ENCODE results near the gene LRP1B. TPM values are rescaled to one million over a fixed set of nuclear protein-coding genes. Genes with fewer than 3 reads are reported as not detected.

LRP1B gene
- total RNA-seq: 71.4 TPM

DNA sequence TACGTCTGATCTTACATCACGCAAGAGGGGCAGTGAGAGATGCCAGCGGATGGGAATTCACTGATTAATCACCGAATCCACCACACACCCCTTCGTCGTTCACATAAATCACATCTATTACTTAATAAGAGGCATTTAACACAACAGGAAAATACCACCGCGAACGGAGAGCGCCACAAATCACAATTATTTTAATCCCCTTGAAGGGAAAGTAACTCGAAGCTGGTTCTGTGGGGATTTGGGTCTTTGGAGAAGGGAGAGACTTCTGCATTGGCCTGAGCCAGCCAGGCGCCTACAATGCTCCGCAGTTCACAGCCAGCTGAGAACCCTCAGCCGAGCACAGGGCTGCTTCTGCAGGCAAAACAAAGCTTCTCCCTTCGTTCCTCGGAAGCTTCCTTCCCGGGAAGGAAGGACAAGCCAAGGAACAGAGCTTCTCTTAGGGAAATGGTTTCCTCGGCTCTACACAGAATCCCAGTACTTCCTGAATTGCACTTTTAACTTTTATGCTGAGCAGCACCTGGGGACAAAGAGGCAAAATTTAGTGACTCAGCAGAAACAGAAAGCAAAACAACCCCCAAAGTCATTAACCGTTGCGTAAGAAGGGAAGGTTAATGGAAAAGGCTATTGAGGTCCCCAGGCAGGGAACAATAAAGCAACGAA lies at the start of gene LRP1B:
Gene LRP1B (minus strand): TSS at position 7 of the 660 bp plus-strand sequence. CDS start 287 bp downstream, outside the sequence.
- DNase-seq: peak; percentile 66

DNA sequence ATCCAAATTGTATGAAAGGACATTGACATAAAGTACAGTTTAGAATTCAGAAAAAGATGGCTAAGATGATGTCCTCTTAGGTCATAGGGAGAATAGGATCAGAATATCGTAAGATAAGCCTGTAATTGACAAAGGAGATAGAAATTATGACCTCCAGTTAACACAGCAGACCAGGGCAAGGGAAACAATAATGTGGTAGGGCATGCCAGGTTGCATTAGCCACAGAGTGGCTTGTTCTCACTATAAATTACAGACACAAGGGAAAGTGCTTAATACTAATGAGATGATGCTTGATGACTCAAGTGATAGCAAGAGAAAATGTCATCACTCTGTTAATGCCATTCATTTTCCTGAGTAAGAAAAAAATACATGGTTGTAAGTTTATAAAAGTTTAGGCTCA lies 48.9 kb upstream of the LRP1B start:
- DNase-seq: no peak

DNA sequence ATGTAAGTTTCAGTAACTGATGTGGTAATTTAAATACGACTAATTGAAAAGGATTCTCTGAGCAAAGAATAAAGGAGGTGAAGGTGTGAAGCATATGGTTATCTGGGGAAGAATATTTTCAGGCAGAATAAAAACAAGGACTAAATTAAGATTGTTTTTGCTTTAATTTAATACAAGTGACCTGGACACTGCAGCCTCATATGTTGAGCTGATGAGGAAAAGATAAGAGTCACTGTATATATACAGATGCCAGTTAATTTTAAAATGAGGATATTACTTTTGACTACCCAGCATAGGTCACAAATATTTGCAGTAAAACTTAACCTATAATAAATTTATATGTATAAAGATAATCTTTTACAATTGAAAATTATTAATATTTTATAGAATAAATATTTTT lies 47.8 kb upstream of the LRP1B start:
- no peak for DNase-seq

DNA sequence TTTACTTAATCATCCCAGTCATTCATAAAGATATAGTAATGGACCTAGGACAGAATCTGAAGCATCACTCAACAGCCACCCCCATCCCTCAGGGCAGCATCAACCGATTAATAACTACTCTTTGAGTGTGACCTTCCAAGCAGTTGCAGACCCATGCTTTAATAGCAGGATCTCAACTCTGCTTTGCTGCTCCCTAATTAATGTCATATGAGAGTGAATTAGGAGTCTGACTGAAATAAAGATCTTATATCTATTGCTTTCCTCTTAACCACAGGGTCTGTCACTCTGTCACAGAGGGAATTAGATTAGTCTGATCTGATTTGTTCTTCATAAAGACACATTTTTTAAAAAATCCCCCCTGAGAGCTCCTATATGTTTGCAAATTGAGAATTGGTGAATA lies 46.1 kb upstream of the LRP1B start:
- DNase-seq: no peak

DNA sequence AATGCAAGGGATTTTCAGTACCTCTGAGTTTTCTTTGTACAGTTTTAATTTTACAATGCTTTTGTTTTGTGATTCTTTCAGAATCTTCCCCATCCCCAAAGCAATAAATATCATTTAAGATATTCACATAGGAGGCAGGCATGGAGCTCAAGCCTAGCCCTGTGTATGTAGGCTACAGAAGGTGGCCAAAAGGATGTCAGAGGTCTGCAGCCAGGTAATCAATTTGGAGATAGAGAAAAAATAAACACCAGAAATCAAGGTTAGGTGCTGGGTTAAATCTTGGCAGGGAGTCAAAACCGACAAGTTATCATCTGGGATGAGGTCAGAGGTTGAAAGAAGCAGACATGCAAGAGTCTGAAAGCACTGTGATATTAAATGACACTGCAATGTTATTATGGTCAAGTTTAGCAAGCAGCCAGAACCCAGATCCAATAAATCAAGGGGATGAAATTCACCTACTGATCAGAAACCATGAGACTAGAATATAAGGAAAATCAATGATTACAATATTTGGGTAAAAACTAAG lies 45.1 kb upstream of the LRP1B start:
- no peak for DNase-seq

DNA sequence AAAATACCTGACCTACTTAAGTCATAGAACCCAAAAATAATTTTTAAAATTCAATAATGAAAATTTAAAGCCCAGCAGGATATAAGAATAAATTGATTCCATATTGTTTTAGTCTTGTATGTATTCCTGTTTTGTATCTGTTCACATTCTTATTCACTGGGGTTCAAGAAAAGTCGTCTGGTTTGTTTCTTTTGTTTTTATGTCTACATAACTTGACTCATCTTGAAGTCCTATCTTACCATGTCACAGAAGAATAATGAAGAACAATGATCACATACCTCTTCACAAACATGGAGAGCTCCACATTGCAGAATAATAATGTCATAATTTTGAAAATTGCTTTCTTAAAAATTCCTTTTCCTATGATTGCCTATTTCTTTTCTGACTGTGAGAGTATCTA lies 43.4 kb upstream of the LRP1B start:
- no peak for DNase-seq

DNA sequence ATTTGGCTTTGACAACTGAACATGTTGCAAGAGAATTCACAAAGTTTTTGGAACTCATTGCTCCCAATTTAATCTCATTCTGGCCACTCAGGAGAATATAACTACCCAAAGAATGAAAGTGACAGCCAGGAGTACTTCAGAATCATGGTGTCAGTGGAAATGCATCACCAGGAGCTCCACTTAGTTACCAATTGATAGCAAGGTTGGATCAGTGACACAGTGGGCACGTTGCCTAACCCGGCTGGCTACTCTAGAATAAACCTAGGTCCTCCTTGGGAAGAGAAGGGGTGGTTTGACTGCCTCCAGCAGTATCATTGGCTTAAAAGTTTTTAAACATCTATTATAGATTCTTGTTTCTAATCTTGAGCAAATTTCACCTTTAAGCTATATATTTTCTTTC lies 40.0 kb upstream of the LRP1B start:
- no peak for DNase-seq

DNA sequence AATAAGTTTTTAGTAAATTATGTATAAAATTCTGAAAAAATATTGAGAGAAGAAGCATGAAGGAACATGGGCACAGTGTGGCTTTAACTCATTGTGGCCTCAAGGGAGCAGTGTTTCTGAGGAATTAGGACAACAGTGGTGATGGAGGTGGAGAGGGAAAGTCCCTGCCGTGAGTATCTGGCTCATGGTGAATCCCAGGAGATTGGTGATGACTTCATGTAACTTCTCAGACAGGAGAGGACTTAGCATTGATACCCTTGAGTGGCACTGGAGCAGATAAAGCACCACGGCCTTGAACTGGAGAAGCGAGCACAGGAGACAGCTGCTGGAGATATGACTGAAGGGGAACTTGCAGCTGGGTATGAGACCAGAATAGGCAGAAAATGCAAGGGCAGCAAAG lies 35.0 kb upstream of the LRP1B start:
- DNase-seq: no peak

DNA sequence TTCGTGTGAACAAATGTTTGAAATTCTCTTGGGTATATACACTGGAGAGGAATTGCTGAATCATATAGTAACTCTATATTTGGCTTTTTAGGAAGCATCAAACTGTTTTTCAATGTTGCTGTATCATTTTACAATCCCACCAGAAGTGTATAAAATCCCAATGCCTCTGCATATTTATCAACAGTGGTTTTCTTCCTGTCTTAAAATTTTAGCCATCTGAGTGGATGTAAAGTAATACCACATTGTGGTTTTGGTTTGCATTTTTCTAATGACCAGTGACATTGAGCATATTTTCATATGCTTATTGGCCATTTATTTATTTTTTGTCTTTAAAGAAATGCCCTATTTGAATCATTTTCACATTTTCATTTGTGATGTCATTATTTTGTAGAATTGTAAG lies 22.8 kb upstream of the LRP1B start:
- no peak for DNase-seq

DNA sequence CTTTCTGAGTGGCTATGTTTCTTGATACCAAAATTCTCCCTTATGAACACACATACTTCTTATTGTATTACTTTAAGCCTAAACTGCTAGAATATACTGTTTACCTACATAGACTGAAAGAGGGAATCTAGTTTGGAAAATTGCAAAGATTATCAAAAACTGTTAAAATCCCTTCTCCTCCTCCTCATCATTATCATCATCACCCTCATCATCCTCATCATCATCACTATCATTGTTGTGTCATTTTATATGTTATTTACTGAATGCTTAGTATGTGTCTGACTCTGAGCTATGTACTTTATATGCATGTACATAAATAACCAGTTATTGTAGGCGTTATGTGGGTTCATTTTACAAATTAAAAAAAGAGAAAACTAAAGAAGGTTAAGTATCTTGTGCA lies 19.6 kb upstream of the LRP1B start:
- no peak for DNase-seq

DNA sequence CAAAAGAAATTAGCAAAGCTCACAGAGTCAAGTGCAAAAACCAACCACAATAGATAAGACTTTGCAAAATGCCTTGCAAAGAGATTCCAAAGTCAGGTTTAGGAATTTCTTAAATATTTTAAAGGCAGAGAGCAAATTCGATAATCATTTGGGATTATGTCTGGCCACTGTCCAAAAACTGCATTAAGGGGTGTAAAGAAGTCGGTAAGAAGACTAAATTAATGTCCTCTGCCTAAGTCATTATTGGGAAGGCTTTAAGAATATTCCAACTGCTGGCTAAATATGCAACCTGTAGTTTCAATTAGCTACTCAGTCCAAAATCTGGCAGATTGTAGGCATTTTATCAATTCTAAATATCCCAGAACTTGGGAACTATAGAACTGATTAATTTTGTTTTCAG lies 13.7 kb upstream of the LRP1B start:
- no peak for DNase-seq

DNA sequence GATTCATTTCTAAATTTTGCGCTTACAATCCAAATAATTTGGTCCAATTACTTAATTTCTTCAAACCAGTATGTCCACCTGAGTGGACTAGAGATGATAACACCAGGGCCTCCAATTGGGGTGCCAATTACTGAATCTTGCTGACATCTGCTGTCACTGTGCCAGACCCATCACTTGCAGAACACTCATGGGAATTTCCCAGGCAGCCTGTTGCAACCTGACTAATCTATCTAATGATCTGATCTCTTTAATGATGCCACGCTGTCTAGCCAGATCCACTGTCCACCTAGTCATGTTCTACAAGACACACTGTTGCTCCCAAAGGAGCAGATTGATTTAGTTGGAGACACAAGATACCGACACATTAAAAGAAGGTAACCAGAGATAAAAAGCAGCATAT lies 11.8 kb upstream of the LRP1B start:
- DNase-seq: no peak

DNA sequence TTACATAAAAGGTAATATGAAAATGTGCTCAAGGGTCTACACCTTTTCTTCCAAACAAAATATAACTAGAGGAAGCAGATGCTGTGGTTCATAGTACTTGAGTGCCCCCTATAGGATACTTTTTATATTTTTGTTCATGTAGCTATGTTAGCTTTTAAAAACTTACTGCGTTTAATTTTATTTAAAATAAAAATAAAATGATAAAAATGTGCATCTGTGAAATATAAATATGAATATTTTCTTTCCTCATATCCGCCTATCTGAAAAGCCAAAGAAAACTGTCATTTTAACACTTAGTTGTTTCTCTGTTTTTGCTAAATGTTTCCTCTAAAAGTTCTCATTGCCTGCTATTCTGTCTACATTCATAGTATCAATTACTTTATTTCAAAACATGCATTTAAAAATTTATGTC lies 9.6 kb upstream of the LRP1B start:
- no peak for DNase-seq

DNA sequence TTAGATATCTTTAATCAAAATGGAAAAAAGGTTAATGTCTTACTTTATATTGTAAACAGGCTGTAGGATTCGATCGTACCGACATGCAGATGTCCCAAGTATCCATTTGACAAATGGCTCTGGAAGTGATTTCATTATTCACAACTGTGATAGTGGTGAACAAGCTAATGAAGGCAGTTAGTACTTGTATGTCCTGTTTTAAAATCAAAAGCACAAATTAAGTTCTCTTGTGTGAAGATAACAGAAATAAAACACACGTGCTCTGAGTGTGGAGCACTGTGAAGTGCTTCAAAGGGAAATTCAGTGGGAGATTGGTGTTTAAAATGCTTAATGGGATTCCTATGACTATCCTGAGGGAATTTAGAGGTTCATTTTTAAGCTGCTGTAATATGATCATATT lies 8.6 kb upstream of the LRP1B start:
- no peak for DNase-seq

DNA sequence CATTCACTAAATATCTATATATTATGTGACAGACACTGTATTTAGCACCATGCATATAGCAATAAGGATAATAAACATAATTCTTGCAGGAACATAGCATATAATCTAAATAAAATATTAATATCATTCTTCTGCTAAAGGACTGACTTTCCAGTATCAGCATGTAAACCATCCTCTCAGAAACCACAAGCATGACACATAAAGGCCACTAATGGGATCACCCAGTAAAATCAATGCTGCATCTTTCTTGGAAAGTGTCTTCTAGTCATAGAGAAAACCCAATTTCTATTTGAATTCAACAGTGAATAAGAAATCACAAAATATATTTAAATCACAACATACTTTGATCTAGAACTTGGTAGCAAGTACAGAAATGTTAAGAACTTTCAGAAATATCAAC lies 5.8 kb upstream of the LRP1B start:
- no peak for DNase-seq

DNA sequence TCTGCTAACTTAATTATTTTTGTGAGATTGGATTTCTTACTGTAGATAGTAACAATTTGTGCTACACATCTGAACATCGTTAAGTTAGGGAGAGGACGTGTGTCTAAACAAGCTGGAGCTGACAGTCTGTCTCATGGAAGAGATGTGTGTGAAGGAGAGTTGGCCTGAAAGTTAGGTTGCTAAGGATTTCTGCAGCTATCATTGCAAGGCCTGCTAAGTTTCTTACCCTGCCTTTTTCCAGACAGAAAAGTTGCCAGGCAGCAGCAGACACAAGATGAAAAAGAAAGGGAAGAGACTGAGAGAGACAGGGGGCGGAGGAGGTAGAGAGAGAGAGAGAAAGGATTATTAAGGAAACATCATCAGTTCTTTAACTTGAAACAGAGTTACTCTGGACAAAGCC lies 4.1 kb upstream of the LRP1B start:
- no peak for DNase-seq

DNA sequence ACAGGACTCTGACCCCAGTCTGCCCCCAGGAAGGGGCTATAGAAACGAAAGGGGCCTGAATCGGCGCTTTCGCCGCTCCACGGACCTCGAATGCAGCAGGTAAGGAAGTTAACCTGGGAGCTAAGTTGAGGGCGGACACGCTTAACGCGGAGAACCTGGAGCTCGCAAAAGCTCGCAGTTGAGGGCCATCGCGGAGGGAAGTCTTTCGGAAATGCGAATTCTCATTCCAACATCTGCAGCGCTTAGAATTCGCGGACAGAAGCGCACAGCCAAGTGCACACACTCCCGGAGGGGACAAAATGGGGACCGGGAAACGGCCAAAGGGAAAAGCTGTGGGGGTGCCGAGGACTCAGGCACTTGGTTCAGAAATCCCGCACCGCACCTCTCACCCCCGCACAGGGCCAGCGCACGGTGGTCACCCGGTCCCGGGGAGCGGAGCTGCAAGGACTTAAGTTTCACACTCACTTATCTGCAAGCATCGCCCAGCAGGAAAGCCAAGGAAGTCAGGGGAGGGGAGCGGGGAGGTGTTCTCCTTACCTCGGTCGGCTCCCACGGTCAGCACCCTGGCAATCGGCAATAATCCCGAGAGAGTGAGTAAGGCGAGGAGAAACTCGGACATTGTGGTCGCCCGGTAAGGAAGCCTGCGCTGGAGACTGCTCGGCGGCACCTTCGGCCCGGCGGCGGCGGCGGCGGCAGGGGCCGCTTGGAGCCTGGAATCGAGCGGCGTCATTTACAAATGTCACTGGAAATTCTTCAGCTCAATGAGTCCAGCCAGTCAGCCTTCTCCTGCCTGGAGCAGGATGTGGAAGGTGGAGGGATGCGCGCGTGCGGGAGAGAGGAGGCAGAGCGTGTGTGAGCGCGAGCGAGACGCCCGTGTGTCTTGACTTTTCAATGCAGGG lies 456 bp downstream of the LRP1B start:
- DNase-seq: peak; percentile 70

DNA sequence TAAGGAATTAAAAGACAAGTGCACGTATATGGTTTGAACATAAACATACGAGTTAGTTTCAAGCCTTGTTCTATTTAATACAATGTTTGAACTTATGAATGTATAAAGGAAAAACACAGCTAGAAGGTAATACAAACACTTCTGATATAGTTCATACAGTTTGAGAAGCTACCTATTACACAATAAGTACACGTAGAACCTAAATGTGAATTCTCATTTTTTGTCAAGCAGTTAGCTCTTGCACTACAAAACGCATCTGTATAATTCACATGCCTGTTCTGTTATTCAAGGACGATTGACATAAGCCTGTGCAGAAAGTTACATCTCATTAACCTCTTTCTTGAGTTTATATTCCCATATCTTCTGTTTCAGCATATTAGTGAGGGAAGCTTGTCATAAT lies 2.7 kb downstream of the LRP1B start:
- DNase-seq: no peak

DNA sequence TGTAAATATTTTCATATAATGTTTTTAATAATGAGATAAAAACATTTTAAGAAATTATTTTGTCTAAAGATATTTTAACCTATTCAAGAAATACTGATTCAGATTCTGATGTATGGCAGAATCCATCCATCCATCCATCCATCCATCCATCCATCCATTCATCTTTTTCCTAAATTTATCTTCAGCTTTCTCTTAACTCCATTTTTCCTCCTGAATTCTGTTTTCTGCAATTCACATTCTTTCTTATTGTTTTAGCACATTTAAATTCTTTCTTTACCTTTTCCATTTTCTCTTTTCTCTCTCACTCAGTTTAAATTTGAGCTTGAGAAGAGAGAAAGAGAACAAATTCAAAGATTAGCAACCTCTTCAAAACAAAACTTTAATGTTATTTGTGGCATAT lies 3.6 kb downstream of the LRP1B start:
- DNase-seq: no peak

DNA sequence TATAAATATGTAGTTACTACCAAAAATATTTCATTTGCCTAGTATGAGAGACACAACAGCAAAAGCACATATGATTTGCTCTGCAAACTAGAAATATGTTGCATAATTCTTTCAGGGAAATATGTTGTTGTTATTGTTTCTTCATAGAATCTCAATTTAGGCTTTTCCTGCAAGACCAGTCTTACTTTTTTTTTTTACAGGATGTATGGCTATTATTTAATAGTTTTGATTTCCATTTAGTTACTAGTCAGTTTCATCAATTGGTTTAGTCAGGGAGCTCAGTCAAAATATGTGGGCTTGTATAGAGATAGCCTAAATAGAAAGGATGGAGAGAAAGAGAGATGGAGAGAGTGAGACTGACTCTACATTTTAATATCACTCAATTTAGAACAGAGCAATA lies 6.1 kb downstream of the LRP1B start:
- no peak for DNase-seq

DNA sequence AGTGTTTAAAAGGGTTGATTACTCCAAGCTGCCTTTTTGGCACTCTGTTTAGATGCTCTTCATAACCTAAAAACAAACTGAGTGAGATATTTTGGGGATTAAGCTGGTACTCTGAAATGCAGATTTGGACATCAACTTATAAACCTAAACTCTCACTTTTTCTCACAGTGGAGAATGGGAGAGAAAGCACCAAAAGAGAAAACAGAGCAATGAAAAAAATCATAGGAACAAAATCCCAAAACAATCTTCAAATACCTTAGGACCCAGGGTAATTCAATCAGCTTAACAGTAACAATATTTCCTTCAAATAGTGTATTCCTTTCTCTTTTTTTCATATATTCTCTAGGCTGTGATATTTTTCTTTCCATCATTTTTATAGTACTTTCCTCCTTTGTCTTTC lies 11.5 kb downstream of the LRP1B start:
- DNase-seq: no peak

DNA sequence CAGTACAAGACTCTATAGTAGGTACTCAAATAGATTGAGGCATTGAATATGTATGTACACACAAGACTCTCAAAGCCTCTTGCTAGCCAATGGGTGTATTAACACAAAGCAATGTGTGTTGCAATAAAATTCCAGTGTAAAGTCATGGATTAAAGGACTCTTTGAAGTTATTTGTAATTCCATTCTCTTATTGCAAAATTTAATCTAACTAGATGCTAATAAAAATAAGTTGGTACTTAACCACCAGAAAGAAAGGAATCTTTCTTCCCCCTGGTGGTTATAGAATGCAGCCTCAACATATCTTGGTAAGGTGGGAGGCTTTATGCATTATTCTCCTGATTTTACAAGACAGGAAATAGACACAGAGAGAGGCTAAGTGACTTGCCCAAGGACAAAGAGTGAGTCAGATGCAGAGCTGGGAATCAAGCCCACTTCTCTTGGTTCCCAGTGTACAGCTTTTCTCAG lies 18.0 kb downstream of the LRP1B start:
- DNase-seq: no peak

DNA sequence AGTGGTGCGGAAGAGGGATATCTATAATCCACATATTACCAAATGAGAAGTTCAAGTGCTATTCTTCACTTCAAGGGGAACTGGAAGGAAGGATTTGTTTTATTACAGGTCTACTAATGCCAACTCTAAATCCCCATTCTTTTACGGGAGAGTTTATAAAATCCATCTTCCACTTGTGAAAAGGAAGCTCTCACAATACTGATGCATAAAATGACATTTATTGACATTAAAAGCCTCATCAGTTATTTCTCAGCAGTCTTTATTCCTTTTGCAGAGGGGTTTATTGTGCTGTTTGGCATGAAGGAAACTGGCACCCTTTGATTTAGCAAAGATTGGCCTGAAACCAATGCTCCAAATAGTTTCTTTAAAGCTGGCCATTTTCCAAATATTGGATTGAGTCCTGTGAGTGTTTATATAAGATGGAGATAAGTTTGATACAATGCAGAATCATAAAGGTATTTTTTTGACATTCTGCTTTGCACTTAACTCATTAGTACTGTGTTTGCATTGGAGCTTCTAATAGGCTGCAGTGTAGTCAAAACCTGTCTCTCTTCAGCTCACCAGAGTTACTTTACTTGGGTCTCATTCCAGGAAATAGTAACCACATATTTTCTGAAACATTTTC lies 26.6 kb downstream of the LRP1B start:
- DNase-seq: no peak

Measured in occipital lobe (tissue), 2 donors.